Measurements from ENCODE around the gene PIP5K1C.

The PIP5K1C gene

GRCh38 chr19:3656073-3656746, 44.1 kb downstream of the PIP5K1C start:
- in situ Hi-C loops (cut with HindIII; ENCODE audit: low pct_ligation_motif_present, low sequenced_read_pairs), result no loop called here
- no peak for DNase-seq

GRCh38 chr19:3655402-3656072, 44.7 kb downstream of the PIP5K1C start:
- Histone ChIP-seq H3K4me3 (ENCODE audit: low read depth, low read length) (no peak overlapping the region), H3K27me3 (replicated peaks) (no peaks in the 10 kb centered on the region), H3K27ac (peak overlapping the region; percentile 76), H3K36me3 (replicated peaks) (peaks cover 41% of the 10 kb centered on the region)
- TF ChIP-seq CTCF (IDR thresholded peaks at IDR 0.05; ENCODE audit: low read depth, low read length, missing control alignments), result no peak
- in situ Hi-C loops (cut with HindIII; ENCODE audit: low pct_ligation_motif_present, low sequenced_read_pairs), result no loop called here
- DNase-seq, result peak; percentile 89

More at GRCh38 chr19:3656073-3656746, 44.1 kb downstream of the PIP5K1C start:
- Histone ChIP-seq H3K27me3 (replicated peaks) (no peaks in the 10 kb centered on the region), H3K27ac (peak overlapping the region; percentile 23), H3K36me3 (replicated peaks) (peaks cover 46% of the 10 kb centered on the region), H3K4me3 (ENCODE audit: low read depth, low read length) (no peak overlapping the region)
- no peak for TF ChIP-seq CTCF (IDR thresholded peaks at IDR 0.05; ENCODE audit: low read depth, low read length, missing control alignments)

GRCh38 chr19:3653865-3654513, 46.3 kb downstream of the PIP5K1C start:
- H3K36me3 ChIP-seq (replicated peaks), result peaks cover 33% of the 10 kb centered on the region
- no peaks in the 10 kb centered on the region for H3K27me3 ChIP-seq (replicated peaks)
- in situ Hi-C loops (cut with HindIII; ENCODE audit: low pct_ligation_motif_present, low sequenced_read_pairs), result no loop called here
- H3K4me3 ChIP-seq (ENCODE audit: low read depth, low read length), result no peak overlapping the region
- H3K27ac ChIP-seq, result no peak overlapping the region
- no peak for DNase-seq
- peak; percentile 56 for TF ChIP-seq CTCF (IDR thresholded peaks at IDR 0.05; ENCODE audit: low read depth, low read length, missing control alignments)

GRCh38 chr19:3653081-3653795, 47.0 kb downstream of the PIP5K1C start:
- Histone ChIP-seq H3K4me3 (ENCODE audit: low read depth, low read length) (no peak overlapping the region), H3K36me3 (replicated peaks) (peaks cover 33% of the 10 kb centered on the region), H3K27ac (no peak overlapping the region), H3K27me3 (replicated peaks) (no peaks in the 10 kb centered on the region)
- no peak for DNase-seq
- in situ Hi-C loops (cut with HindIII; ENCODE audit: low pct_ligation_motif_present, low sequenced_read_pairs), result no loop called here
- no peak for TF ChIP-seq CTCF (IDR thresholded peaks at IDR 0.05; ENCODE audit: low read depth, low read length, missing control alignments)

- DNase-seq, result no peak
- Histone ChIP-seq H3K27ac (no peak overlapping the region), H3K36me3 (replicated peaks) (peaks cover 32% of the 10 kb centered on the region), H3K27me3 (replicated peaks) (no peaks in the 10 kb centered on the region), H3K4me3 (ENCODE audit: low read depth, low read length) (no peak overlapping the region)
- TF ChIP-seq CTCF (IDR thresholded peaks at IDR 0.05; ENCODE audit: low read depth, low read length, missing control alignments), result no peak
- in situ Hi-C loops (cut with HindIII; ENCODE audit: low pct_ligation_motif_present, low sequenced_read_pairs), result no loop called here
These were observed 47.8 kb downstream of the PIP5K1C start for GRCh38 chr19:3652422-3652821.
